ENCODE results near the gene LRRC53. TPM values are rescaled to one million over a fixed set of nuclear protein-coding genes. Genes with fewer than 3 reads are reported as not detected.

The LRRC53 gene
- polyA plus RNA-seq, 1 of the 3 experiments (the other 2 are of a cell fraction), result not detected

GRCh38 chr1:74508449-74508848 is 4.0 kb downstream of the LRRC53 start:
- Histone ChIP-seq H3K4me1 (ENCODE audit: control insufficient read depth in 1 of 2, insufficient read depth in 2 of 2, low read depth in 1 of 2, low read length in 1 of 2) (peaks cover 0 to 23% of the 10 kb centered on the region in 2 experiments; a peak in 2 of 4 replicates), H4K20me1 (ENCODE audit: insufficient read depth) (no peaks in the 10 kb centered on the region), H3K36me3 (replicated peaks in 1 of 2; ENCODE audit: control insufficient read depth in 1 of 2, insufficient read depth in 2 of 2, low read length in 1 of 2) (no peaks in the 10 kb centered on the region), H3K9ac (no peak overlapping the region), H3K4me3 (ENCODE audit: low read depth in 2 of 2, low read length in 1 of 2) (no peak overlapping the region), H3K9me3 (no peaks in the 10 kb centered on the region), H3F3A (replicated peaks; ENCODE audit: insufficient read depth) (no peaks in the 10 kb centered on the region), H3K79me2 (ENCODE audit: insufficient read depth) (no peaks in the 10 kb centered on the region), H3K9me2 (no peaks in the 10 kb centered on the region), H2AFZ (ENCODE audit: low read depth) (no peak overlapping the region), H3K27me3 (ENCODE audit: insufficient read depth) (no peaks in the 10 kb centered on the region), H3K4me2 (no peak overlapping the region), H3K27ac (ENCODE audit: low read depth in 2 of 2, low read length in 1 of 2) (no peak overlapping the region; a peak in 1 of 4 replicates)
- TF ChIP-seq PBX3 (IDR thresholded peaks at IDR 0.05) (no peak), NRF1 (IDR thresholded peaks at IDR 0.05; ENCODE audit: low read depth, low read length) (no peak), CTCF (IDR thresholded peaks at IDR 0.05) (no peak), FOSL2 (IDR thresholded peaks at IDR 0.05; ENCODE audit: borderline replicate concordance, low read depth) (no peak), RAD21 (IDR thresholded peaks at IDR 0.05; ENCODE audit: low read length) (no peak), RFX5 (IDR thresholded peaks at IDR 0.05; ENCODE audit: low read length) (no peak), REST (IDR thresholded peaks at IDR 0.05; ENCODE audit: low read depth, low read length) (no peak), TAF1 (IDR thresholded peaks at IDR 0.05; ENCODE audit: borderline replicate concordance, low read depth, low read length) (no peak), IRF3 (IDR thresholded peaks at IDR 0.05; ENCODE audit: low read depth, low read length) (no peak), TEAD4 (IDR thresholded peaks at IDR 0.05; ENCODE audit: borderline replicate concordance, insufficient read depth) (no peak), RCOR1 (IDR thresholded peaks at IDR 0.05; ENCODE audit: low read length) (no peak)
- peak; percentile 8 for DNase-seq
- ChIA-PET POLR2A (no interaction called here), CTCF (interaction anchor here (1.1 kb wide), 1 partner anchor 669 kb away, joined by 3 read pairs; no protein-coding TSS in a partner anchor)
- 66% methylated on average over 3 of the region's 3 CpGs for WGBS (ENCODE audit: low lambda C conversion rate)
